Measurements from ENCODE around the gene HSD11B2.

The HSD11B2 gene

DNA sequence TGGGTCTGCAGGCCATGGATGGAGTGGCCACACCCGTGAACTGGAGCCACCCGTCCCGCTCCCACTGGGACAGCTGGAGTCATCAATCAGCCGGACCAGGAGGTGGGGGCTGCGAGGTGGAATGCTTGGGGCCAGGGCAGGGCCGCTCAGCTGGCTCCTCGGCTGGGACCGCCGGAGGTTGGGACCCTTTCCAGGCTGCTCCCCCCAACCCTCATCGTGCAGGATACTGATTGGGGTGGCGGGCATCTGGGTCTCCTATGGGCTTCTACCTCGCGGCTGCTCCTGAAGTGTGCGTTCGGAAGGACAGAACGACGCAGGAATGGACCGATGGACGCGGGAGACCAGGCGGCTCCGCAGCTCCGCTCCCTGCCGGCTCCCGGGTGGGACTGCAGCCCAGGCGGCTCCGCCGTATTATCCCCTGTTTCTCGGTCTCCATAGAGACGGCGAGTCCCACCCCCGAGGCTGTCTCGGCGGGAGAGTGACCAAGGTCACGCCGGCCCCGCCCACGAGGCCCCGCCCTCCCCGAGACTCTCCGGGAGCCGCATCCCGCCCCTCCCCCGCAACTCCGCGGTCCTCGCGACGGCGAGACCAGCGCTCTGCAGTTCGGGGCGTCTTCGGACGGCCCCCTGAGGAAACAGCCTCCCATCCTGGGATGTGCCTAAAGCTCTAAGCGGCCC is 37.7 kb upstream of the HSD11B2 start, which contains the start of gene TPPP3:
TPPP3 (minus strand) TSS at position 388 of the 677 bp plus-strand sequence. CDS start 2,387 bp downstream, outside the sequence.
- H3K4me3 ChIP-seq (ENCODE audit: low read depth, low read length), result no peak within 1 kb of the TSS
- DNase-seq (ENCODE audit: low read depth), result no peak
- TF ChIP-seq, protein P1, sequence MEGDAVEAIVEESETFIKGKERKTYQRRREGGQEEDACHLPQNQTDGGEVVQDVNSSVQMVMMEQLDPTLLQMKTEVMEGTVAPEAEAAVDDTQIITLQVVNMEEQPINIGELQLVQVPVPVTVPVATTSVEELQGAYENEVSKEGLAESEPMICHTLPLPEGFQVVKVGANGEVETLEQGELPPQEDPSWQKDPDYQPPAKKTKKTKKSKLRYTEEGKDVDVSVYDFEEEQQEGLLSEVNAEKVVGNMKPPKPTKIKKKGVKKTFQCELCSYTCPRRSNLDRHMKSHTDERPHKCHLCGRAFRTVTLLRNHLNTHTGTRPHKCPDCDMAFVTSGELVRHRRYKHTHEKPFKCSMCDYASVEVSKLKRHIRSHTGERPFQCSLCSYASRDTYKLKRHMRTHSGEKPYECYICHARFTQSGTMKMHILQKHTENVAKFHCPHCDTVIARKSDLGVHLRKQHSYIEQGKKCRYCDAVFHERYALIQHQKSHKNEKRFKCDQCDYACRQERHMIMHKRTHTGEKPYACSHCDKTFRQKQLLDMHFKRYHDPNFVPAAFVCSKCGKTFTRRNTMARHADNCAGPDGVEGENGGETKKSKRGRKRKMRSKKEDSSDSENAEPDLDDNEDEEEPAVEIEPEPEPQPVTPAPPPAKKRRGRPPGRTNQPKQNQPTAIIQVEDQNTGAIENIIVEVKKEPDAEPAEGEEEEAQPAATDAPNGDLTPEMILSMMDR (IDR thresholded peaks at IDR 0.05; ENCODE audit: control insufficient read depth, extremely low read depth, insufficient read depth), result no peak

DNA sequence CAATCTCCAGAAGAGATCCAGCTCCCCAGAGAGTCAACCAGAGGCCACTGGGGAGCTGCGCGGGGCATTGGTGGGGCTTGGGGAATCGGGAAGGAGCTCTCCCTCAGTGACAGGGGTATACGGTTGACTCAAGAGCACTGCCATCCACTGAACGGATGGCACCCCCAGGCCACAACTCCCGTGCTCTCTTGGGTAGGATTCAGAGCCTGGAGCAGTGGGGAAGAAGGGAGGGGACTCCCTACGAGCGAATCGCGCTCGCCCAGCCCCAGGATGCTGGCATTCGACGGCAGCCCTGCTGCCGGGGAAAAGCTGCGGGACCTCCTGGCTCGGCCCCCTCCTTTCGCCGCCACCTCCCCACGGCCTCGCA is 37.1 kb upstream of the HSD11B2 start:
- DNase-seq (ENCODE audit: low read depth), result no peak
- no peak overlapping the region for H3K4me3 ChIP-seq (ENCODE audit: low read depth, low read length)
- TF ChIP-seq, protein P1 (IDR thresholded peaks at IDR 0.05; ENCODE audit: control insufficient read depth, extremely low read depth, insufficient read depth), result no peak

DNA sequence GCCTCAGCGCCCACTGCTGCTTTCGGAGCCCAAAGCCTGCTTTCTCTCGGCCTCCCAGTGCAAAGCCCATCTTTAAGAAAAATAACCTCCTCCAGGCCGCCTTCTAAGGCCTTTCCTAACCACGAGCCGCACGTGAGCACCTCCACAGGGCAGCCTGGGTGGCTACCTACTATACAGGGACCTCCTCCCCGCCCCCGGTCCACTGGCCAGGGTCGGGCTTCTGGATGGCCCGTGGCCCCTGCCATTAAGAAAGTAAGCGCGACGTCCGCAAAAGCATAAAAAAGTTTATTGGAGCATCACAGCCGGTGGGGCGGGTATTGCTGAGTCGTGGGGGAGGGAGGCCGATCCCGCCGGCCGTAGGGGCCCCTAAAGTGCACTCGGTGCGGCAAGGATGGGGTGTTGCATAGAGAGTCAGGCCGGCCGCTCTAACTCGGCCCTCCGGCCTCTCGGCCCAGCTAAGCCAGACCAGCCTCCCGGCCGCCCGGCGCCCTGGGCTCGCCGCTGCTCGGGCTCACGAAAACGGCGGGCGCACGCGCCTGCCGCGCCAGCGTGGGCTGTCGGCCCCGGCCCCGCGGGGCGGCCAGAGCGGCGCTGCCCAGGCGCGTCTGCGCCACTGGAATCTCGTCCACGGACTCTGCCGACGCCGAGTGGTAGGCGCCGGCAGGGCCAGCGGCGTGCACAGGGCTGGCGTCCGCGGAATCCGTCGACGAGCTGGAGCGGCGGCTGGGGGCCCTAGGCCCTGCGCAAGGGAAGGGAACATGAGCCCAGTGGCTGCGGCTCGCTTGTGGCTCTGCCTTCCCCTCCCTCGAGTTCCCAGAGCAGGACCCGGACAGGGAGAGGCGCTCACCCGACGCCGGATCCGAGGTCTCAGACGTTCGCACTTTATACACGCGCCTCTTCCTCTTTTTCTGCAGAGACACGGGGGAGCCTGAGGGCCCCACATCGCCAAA is 36.5 kb upstream of the HSD11B2 start:
- no peak overlapping the region for H3K4me3 ChIP-seq (ENCODE audit: low read depth, low read length)
- DNase-seq (ENCODE audit: low read depth), result no peak
- TF ChIP-seq, protein P1 (IDR thresholded peaks at IDR 0.05; ENCODE audit: control insufficient read depth, extremely low read depth, insufficient read depth), result no peak

DNA sequence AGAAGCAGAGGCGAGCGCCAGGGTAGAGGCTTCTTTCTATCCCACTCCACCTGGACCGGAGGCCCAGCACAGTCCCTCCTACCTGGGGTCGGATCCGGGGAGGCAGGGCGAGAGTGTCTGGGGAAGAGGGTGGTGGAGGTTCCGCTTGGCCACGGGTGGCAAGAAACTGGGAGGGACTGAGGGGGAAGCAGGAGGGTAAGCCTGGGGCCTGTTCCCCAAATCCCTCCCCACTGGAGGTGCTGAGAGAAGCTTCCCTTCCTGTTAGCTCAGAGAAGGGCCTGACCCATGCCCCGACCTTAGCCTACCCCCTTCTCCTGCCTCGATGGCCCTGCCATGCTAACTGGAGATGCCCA is 35.8 kb upstream of the HSD11B2 start:
- no peak for DNase-seq (ENCODE audit: low read depth)
- TF ChIP-seq, protein P1 (IDR thresholded peaks at IDR 0.05; ENCODE audit: control insufficient read depth, extremely low read depth, insufficient read depth), result no peak
- no peak overlapping the region for H3K4me3 ChIP-seq (ENCODE audit: low read depth, low read length)

DNA sequence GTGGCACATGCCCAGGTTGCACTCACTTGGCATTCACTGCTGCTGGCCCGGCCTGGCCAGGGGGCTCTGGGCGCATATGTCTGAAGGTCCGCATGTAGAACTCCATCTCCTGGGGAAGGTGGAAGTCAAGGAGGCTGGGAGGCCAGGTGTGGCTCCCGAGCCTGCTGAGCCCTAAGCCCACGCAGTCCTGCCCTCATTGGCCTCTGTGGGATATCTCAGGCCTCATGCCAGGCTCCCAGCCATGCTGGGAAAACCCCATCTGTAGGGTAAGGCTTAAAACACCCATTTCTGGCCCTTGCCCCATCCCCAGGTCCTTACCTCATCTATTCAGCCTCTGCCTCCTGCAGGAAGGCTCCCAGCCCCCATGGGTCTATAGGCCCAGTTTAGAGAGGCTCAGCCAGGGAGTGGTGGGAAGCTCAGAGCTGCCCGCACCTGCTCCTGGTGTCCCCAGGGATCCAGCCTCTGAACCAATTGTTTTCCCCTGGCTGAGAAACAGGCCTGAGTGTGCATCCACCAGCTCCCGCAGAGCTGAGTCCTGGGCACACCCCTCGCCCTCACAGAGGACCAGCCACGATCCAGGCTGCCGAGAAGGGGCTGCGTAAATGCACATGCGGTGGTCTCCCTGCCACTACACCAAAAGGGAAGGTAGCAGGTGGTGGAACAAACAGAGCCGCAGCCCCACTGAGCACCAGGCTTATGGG is 35.3 kb upstream of the HSD11B2 start:
- H3K4me3 ChIP-seq (ENCODE audit: low read depth, low read length), result no peak overlapping the region
- TF ChIP-seq, protein P1 (IDR thresholded peaks at IDR 0.05; ENCODE audit: control insufficient read depth, extremely low read depth, insufficient read depth), result no peak
- no peak for DNase-seq (ENCODE audit: low read depth)

DNA sequence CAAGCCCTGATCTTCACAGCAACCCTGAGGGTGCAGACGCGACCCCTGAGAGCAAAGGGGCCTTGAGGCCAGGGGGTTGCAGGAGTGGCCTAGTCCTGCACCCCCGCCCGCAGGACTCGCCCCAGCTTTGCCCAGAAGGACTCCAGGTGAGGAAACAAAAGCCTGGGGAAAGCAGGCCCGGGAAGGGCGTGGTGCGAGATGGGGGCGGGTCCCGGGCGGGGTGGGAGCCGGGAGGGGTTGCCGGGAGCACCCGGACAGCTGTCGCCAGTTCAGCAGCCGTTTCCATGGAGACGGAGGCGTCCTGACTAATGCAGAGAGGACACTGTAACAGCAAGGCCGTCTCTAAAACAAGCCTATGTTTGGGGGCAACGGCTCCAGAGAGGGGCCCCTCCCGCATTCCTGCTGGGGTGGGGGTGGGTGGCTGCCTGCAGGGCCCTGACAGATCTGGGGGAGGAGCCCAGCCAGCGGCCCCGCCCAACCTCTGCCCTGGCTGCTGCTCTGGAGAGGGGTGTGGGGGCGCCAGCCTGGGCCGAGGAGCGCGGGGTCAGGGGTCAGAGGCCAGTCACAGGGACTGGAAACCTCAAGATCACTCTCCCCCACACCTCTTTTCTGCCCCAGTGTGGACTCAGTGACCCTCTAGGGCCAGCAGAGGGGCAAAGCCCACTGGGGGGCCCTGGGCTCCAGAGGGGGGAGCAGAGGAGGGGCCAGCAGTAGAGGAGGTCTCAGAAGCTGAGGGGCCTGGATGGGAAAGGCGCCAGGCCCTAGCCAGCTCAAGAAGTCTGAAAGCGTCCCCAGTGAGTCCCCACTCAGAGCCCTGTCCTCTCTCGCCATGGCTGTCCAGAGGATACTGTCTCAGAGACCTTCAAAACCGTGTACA is 34.5 kb upstream of the HSD11B2 start:
- no peak overlapping the region for H3K4me3 ChIP-seq (ENCODE audit: low read depth, low read length)
- no peak for DNase-seq (ENCODE audit: low read depth)
- TF ChIP-seq, protein P1 (IDR thresholded peaks at IDR 0.05; ENCODE audit: control insufficient read depth, extremely low read depth, insufficient read depth), result no peak

Measured in LNCaP clone FGC (cell line).